GM12878 (cell line): ENCODE measurements around the gene LMBR1. TPM values are rescaled to one million over a fixed set of nuclear protein-coding genes. Genes with fewer than 3 reads are reported as not detected.

Experiments
- ATAC-seq: fragments of 200-7000 bp; cut with Tn5 transposase; 3 replicates; pipeline ENCODE4 v1.9.1; 2020; ENCODE audit warnings: mild to moderate bottlenecking, moderate library complexity
- BruUV-seq: library from RNA; stranded (reverse); fragments of 400-500 nt; replicated peaks from 2 replicates; lab custom pipeline; 2021; lab: Mats Ljungman, UMichigan
- CTCF ChIA-PET: fragments of 300-600 bp; sonication (Branson Sonifier 250); formaldehyde crosslinking; extraction: SDS; loops from one replicate; lab custom pipeline; 2021; ENCODE audit warnings: inconsistent platforms; lab: Yijun Ruan, JAX
- POLR2A ChIA-PET: fragments of 350-600 bp; formaldehyde crosslinking; extraction: SDS; loops from one replicate; lab custom pipeline; 2021; ENCODE audit warnings: inconsistent platforms; lab: Charles Lee
- RAD21 ChIA-PET: fragments of 300-600 bp; sonication (Branson Sonifier 250); formaldehyde crosslinking; loops from one replicate; lab custom pipeline; 2023; ENCODE audit warnings: antibody characterized with exemption; ENCODE audit not compliant: unreplicated experiment; lab: Charles Lee
- SMC1A ChIA-PET: fragments of 300-600 bp; sonication (Branson Sonifier 250); formaldehyde crosslinking; loops from one replicate; lab custom pipeline; 2023; ENCODE audit not compliant: unreplicated experiment, uncharacterized antibody; lab: Charles Lee
- DNase-seq: peaks from one replicate; pipeline ENCODE4 v3.0.0-alpha.2; 2011; ENCODE audit warnings: low read depth, low spot score
- FAIRE-seq: peaks from 3 replicates; lab custom pipeline; 2011; peaks lifted over from hg19 to GRCh38; lab: Jason Lieb, UNC
- H2AFZ ChIP-seq: 2 replicates; pipeline ENCODE4 v1.6.0; 2011; ENCODE audit warnings: low read depth, low read length, control low read depth; ENCODE audit not compliant: control insufficient read depth
- H3K27ac ChIP-seq: 2 replicates; pipeline ENCODE4 v1.5.1; 2011; ENCODE audit warnings: control low read depth; ENCODE audit not compliant: control insufficient read depth, insufficient read depth
- H3K27me3 ChIP-seq, 2 experiments: replicated peaks in 1 of 2; 2 replicates each; pipeline versions ENCODE4 v1.6.0 to v1.6.1; 2011; ENCODE audit warnings: low read length in 1 of 2; ENCODE audit not compliant: control insufficient read depth in 2 of 2, insufficient read depth in 2 of 2
- H3K36me3 ChIP-seq, 2 experiments: 2 replicates each; pipeline ENCODE4 v1.5.1; 2011; ENCODE audit warnings: low read length in 1 of 2; ENCODE audit not compliant: control insufficient read depth in 2 of 2, insufficient read depth in 2 of 2
- H3K4me1 ChIP-seq: 2 replicates; pipeline ENCODE4 v1.6.1; 2011; ENCODE audit warnings: mild to moderate bottlenecking, low read length, moderate library complexity, mixed read lengths; ENCODE audit not compliant: control insufficient read depth, insufficient read depth
- H3K4me2 ChIP-seq: 2 replicates; pipeline ENCODE4 v1.6.0; 2011; ENCODE audit warnings: control low read depth; ENCODE audit not compliant: control insufficient read depth, insufficient read depth
- H3K4me3 ChIP-seq: fragments of 200-600 bp; sonication (generic); 2 replicates; pipeline ENCODE4 v1.5.1; 2016
- H3K79me2 ChIP-seq: 2 replicates; pipeline ENCODE4 v1.6.0; 2011; ENCODE audit warnings: low read length; ENCODE audit not compliant: control insufficient read depth, insufficient read depth
- H3K9ac ChIP-seq: 2 replicates; pipeline ENCODE4 v1.8.0; 2011; ENCODE audit warnings: low read length, control low read depth, mixed read lengths; ENCODE audit not compliant: control insufficient read depth, insufficient read depth
- H3K9me3 ChIP-seq: replicated peaks from 3 replicates; pipeline ENCODE4 v1.5.1; 2011; ENCODE audit warnings: mild to moderate bottlenecking, low read length; ENCODE audit not compliant: control insufficient read depth, insufficient read depth
- H4K20me1 ChIP-seq: 2 replicates; pipeline ENCODE4 v1.6.0; 2011; ENCODE audit not compliant: control insufficient read depth, insufficient read depth
- EED ChIP-seq: sonication (generic); IDR thresholded peaks from 2 replicates; pipeline ENCODE4 v1.6.1; 2016; ENCODE audit warnings: antibody characterized with exemption, low read depth
- ESRRA ChIP-seq: IDR thresholded peaks from 2 replicates; pipeline ENCODE4 v1.6.1; 2012; ENCODE audit warnings: mild to moderate bottlenecking, low read length, improper control_type of control experiment
- FOXM1 ChIP-seq: IDR thresholded peaks from 2 replicates; pipeline ENCODE4 v1.6.1; 2012; ENCODE audit warnings: low read depth, mild to moderate bottlenecking, inconsistent platforms, low read length, moderate library complexity
- MTA3 ChIP-seq: IDR thresholded peaks from 2 replicates; pipeline ENCODE4 v1.6.1; 2012; ENCODE audit warnings: low read length, inconsistent platforms, borderline replicate concordance
- MYB ChIP-seq: fragments of 150-350 bp; IDR thresholded peaks from 2 replicates; pipeline ENCODE4 v1.6.1; 2014; ENCODE audit warnings: mild to moderate bottlenecking, low read depth, low read length, borderline replicate concordance
- WGBS: methylation state at CpG from one replicate; pipeline ENCODE4 v1.1.6; 2016; ENCODE audit warnings: low lambda C conversion rate; ENCODE audit not compliant: insufficient replicate concordance, insufficient coverage; ENCODE audit errors: missing lambda C conversion rate; 5-methylcytosine and 5-hydroxymethylcytosine counted together
- in situ Hi-C: fragments of 300-500 bp; cut with MboI; formaldehyde crosslinking; loops from 9 replicates; pipeline ENCODE4 v1.14.3; 2018; ENCODE audit warnings: mixed read lengths
- intact Hi-C: fragments of 100-400 bp; cut with micrococcal nuclease; formaldehyde crosslinking; loops from one replicate; pipeline ENCODE4 v1.14.2; 2022; ENCODE audit not compliant: unreplicated experiment
- polyA plus RNA-seq, 11 experiments: library from polyadenylated mRNA; depleted of rRNA in 4 of 11; unstranded in 6 of 11; stranded (reverse) in 5 of 11; fragments of >200 nt; fragmentation: Nextera tagmentation in 4 of 11; fragmentation: Illumina TruSeq in 1 of 11; extraction: Ambion mirVana in 4 of 11; extraction: Trizol in 1 of 11; gene quantifications; 1 replicate in 1 of 11; 2 replicates in 10 of 11; pipeline versions ENCODE4 v1.2.1 to v1.2.3, GENCODE V29; 2011 to 2016; ENCODE audit warnings: inconsistent platforms in 2 of 11, missing spikeins in 2 of 11, low read depth in 1 of 11
- total RNA-seq, 4 experiments: library from RNA; depleted of rRNA in 3 of 4; stranded (reverse); fragments of >200 nt in 3 of 4; fragmentation: Illumina TruSeq in 1 of 4; extraction: Trizol in 1 of 4; gene quantifications; 2 replicates each; pipeline versions ENCODE4 v1.2.1 to v1.2.3, GENCODE V29; 2013 to 2021
- TF ChIP-seq, protein P1 (sequence below): fragments of 450-650 bp; IDR thresholded peaks from 2 replicates; pipeline ENCODE4 v1.6.1; 2017; ENCODE audit warnings: mild to moderate bottlenecking, moderate library complexity

LMBR1 gene
- total and polyA plus RNA-seq, 10 of the 15 experiments (the other 5 are each of a cell fraction or from before 2014, with no cell fraction given): 4.0 to 63.5 (median 28.8) TPM

DNA sequence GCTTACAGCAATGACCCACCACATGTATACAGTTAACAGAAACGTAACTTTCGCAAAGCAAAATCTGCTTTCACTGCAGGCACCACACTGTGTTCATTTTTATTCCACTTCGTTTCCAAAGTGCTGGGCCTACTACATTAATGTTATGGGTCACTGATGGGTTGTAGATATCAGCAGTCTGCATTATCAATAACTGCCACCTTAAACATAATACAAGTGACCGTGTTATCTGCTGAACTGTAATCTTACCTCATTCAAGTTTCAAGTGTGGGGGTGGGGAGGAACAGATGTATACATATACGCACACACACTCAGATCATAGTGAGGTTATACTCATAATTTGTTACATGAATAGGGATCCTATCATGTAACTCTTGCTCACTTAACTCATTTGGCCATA lies 231.3 kb downstream of the LMBR1 start:
- POLR2A ChIA-PET: no interaction called here

More for the DNA sequence above, 231.3 kb downstream of the LMBR1 start:
- intact Hi-C loops: no loop called here
- in situ Hi-C loops: no loop called here
- no peaks in the 10 kb centered on the region for H3K27me3 ChIP-seq
- TF ChIP-seq EED (no peak), FOXM1 (no peak), MYB (no peak), ESRRA (no peak), MTA3 (no peak)
- TF ChIP-seq, protein P1, sequence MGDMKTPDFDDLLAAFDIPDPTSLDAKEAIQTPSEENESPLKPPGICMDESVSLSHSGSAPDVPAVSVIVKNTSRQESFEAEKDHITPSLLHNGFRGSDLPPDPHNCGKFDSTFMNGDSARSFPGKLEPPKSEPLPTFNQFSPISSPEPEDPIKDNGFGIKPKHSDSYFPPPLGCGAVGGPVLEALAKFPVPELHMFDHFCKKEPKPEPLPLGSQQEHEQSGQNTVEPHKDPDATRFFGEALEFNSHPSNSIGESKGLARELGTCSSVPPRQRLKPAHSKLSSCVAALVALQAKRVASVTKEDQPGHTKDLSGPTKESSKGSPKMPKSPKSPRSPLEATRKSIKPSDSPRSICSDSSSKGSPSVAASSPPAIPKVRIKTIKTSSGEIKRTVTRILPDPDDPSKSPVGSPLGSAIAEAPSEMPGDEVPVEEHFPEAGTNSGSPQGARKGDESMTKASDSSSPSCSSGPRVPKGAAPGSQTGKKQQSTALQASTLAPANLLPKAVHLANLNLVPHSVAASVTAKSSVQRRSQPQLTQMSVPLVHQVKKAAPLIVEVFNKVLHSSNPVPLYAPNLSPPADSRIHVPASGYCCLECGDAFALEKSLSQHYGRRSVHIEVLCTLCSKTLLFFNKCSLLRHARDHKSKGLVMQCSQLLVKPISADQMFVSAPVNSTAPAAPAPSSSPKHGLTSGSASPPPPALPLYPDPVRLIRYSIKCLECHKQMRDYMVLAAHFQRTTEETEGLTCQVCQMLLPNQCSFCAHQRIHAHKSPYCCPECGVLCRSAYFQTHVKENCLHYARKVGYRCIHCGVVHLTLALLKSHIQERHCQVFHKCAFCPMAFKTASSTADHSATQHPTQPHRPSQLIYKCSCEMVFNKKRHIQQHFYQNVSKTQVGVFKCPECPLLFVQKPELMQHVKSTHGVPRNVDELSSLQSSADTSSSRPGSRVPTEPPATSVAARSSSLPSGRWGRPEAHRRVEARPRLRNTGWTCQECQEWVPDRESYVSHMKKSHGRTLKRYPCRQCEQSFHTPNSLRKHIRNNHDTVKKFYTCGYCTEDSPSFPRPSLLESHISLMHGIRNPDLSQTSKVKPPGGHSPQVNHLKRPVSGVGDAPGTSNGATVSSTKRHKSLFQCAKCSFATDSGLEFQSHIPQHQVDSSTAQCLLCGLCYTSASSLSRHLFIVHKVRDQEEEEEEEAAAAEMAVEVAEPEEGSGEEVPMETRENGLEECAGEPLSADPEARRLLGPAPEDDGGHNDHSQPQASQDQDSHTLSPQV: no peak
- TF ChIP-seq, all 136 proteins: peak for 0
- Histone ChIP-seq H3K27ac (no peak overlapping the region), H3K9me3 (no peaks in the 10 kb centered on the region), H3K4me1 (peaks cover 2% of the 10 kb centered on the region; the same call in 1 of the 2 replicates), H3K4me3 (no peak overlapping the region), H3K79me2 (no peaks in the 10 kb centered on the region), H3K9ac (no peak overlapping the region), H2AFZ (no peak overlapping the region), H3K4me2 (no peak overlapping the region), H4K20me1 (no peaks in the 10 kb centered on the region), H3K36me3 (no peaks in the 10 kb centered on the region)
- BruUV-seq: no TSS peak
- ATAC-seq (no peak), FAIRE-seq (no peak), DNase-seq (no peak)
- 99% methylated on average over 5 of the region's 5 CpGs for WGBS
- ChIA-PET SMC1A (interaction anchor here (0.6 kb wide), 1 partner anchor 115 kb away, joined by 3 read pairs; no protein-coding TSS in a partner anchor), RAD21 (interaction anchor here (0.6 kb wide), 1 partner anchor 692 kb away, joined by 3 read pairs; no protein-coding TSS in a partner anchor), CTCF (no interaction called here)
